Activated T-cell treated with anti-CD3 and anti-CD28 coated beads, Interleukin-2, amount 50 U/mL, for 48 hours (primary cell): Measurements from ENCODE around the gene JARID2.

ENCODE experiments used
- DNase-seq, 2 experiments: peaks; one replicate each; pipeline ENCODE4 v3.0.0-alpha.2; 2020

Gene JARID2

DNA sequence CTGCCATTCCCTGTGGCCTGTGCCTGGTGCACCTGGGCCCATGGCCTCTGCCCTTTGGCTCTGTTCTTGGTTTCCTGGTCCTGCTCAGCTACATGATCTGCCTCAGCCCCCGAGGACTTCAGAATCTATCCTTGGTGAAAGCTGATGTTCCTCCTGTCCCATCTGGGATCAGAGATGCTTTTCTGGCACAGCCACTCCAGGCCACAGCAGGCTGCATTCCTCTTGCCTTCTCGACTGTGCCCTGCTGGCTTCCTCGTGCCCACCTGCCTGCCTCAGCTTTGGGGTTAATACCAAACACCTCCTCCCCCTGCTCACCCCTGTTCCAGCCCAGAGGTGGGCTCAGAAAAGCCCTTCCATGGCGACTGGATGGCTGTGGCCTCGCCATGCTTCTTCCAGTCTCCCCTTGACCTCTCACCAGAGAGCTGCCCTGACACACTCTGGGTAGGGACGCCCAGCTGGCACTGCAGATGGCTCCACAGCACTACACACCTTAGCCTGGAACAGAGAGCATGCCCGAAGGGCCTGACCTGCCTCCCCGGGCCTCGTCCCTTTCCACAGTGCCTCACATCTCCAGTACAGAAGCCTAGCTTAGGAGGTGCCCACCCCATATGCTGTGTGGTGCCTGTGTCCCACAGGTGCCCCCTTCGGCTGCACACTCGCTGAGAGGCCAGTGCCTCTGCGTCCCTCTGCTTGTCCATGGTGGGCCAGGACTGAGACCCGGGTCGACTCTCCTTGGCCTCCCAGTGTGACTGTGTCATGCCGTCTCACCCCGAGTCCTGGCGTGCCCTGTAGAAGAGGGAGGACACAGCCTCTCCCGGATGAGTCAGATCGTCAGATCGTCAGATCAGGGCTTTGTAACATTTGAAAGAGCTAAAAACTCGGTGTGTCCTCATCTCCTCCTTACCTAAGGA lies 268.2 kb downstream of the JARID2 start:
- no peak for DNase-seq

DNA sequence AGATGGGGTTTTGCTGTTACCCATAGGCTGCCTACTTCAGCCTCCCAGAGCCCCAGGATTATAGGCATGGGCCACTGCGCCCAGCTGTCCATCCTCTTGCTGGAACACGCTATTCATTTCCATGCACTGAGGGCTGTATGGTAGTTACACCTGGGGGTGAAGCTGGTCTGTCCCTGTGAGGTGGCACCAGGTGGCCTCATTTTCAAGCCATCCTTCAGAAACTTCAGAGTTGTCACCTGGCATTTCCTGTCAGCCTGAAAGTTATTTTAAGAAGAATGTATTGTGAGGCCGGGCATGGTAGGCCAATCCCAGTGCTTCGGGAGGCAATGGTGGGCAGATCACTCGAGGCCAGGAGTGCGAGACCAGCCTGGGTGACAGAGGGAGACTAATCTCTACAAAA lies 269.4 kb downstream of the JARID2 start:
- no peak for DNase-seq

DNA sequence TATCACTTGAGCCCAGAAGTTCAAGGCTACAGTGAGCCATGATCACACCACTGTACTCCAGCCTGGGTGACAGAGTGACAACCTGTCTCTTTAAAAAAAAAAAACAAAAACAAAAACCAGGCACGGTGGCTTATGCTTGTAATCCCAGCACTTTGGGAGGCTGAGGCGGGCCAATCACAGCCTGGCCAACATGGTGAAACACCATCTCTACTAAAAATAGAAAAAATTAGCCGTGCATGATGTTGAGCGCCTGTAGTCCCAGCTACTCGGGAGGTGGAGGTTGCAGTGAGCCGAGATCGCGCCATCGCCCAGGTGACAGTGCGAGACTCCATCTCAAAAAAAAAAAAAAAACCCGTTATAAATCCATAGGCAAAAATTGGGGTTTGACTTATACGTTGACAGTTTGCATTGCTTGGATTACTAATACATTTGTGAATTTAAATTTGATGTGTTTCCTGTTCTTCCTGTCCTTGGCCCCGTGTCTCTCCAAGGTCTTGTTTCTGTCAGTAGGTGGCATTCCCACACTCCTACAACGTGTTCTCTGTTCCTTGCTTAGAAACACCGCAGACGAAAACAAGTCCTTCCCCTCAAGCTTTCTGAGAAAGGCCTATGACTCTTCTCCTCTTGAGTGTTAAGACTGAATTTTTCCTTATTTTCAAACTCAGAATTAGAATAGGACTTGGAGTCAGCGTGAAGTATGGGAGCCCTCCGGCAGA lies 269.9 kb downstream of the JARID2 start:
- DNase-seq, result no peak

DNA sequence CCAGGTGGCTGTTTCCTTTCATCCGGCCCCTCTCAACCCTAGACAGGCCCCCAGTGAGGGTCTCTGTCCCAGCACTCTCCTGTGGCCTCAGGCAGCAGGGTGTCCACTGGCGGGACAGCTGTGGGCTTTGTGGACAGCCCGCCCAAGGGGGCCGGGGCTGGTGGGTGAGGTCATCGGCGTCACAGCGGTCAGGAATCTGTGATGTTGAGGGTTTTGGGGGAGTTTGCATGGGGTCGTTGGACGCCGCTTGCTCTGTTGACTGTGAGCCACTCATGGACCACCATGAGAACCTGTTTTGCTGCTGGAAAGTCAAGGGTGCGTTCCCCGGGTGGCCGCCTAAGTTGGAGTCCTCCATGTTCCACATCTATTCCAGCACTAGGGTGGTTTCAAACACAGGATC lies 270.5 kb downstream of the JARID2 start:
- no peak for DNase-seq

DNA sequence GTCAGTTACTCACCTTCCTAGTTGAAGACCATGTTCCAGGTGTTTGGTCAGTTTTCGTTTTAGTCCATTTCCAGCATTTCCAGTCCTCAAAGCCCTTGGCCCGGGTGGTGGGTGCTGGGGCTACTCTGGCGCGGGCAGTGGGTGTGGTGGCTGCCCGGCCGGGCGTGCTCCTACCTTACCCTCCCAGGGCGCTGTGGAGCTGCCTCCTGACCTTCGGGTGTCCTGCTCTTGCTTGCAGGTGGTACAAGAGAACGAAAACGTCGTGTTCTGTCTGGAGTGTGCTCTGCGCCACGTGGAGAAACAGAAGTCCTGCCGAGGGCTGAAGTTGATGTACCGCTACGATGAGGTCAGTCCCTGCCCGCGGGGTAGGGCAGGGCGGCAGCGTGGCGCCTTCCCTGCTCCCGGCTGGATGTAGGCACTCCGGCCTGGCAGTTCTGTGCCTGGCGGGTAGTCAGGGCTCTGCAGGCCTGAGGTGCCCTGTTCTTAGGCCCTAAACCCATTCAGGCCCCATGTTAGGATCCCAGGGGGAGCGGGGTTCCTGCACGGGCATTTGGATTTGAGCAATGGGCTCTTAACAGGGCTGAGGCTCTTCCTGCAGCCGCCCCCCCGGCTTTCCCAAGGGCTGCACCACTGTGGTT lies 271.2 kb downstream of the JARID2 start:
- DNase-seq, result no peak

DNA sequence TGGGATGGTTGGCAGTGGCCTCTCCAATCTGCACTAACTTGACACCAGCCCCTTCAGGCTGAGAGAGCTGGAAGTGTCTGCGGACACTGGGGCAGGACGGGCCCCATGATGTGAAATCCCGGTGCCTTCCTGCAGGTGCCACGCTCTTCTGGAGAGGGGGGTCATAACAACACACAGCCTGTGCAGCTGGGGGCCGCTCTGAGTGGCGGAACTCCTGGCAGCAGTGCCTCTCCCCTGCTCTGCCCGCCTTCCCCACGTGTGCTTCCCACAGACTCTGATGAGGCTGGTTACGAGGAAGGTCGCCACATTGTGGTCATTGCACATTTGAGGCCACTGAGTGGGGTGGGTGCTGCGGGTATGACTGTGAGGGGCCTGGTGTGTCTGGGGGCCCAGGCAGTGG lies 271.7 kb downstream of the JARID2 start:
- DNase-seq, result no peak

DNA sequence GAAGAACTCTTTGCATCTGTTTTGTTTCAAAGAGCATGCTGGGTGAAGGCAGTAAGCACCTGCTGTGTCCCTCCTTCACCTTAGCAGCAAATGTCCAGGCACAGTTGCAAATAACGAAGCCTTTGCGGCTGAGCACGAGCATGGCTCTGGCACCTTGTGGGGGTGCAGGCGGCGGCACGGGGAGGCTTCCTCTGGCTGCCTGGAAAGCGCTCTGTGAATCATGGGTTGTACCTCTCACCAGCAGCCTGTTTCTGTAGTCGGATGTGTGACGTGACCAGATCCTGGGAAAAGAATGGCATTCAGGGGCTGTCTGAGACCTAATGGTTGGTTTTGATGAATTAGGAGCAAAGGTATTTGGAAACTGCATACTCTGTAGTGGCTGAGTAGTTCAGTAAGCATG lies 272.2 kb downstream of the JARID2 start:
- DNase-seq, result no peak

DNA sequence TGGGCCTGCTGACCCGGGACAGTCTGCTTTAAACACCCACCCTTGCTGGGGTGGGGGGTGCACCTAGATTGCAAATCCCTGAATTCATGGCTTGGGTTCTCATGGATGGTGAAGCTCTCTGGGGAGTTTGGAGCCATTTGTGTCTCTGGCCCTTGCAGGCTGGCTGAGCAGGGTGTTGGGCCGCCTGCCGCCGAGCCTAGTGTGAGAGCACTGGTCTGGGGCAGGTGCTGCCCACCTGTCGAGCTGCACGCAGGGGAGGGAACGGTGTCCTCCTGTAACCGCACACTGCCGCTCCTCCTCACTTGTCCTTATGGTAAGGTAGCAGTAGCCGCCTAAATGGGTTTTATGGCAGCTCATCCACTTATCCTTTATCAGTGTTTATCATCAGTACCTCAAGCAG lies 273.0 kb downstream of the JARID2 start:
- DNase-seq, result no peak

DNA sequence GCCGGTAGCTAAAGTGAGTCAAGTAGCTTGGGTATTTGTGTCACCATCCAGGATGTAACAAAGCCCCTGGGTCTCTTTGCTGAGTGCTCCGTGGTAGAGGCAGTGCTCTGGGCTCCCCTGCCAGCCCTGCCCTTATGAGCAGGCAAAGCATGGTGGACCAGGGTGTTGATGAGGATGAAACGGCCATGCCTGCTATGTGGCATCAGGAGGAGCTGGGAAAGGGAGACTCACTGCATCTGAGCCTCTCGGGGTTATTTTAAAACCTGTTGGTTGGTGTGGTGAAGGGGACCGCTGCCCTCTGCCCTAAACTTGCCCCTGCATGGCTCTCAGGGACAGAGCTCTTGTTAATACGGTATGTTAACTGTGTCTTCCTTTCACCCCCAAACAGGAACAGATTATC lies 273.8 kb downstream of the JARID2 start:
- DNase-seq, result no peak

DNA sequence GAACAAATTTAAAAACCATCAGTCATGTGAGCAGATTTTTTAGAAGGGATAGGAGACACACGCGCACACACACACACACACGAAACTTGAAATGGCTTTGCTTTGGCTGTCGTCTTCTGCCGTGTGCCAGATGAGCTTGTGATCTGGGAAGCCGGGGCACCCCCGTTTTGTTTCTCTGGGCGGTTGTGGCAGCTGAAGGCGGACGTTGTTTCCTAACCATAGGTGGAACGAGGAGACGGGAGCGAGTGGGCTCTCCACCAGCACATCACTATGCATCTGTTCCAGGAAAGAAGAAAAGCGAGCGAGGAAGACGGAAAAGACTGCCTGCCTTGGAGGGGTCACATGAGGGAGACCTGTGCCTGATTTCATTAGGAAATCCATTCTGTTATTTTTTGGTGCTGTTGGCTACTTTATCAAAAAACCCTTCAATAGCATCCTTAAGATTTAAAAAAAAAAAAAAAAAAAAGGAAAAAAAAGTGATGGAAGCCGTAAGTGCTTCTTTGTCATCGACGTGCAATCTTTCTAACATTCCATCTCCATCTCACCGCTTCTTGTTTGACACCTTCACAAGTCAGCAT lies 274.8 kb downstream of the JARID2 start:
- DNase-seq, result no peak

DNA sequence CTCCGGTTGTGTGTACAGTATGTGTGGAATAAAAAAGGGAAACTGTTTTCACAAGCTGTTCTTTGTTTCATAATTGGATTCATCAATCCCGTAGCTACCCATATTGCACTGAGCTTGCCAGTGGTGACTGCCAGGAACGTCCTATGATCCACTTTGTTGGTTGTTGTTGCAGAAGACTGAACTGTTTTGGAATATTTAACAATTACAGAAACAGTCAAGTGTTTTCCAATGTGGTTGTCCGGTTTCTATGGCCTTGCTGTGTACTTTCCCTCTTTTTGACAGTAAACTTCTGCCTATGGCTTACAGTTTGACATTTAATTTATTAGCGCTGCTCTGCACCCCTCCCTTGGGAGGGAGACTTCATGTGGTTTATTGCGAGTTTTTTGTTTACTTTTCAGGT lies 275.7 kb downstream of the JARID2 start:
- no peak for DNase-seq

DNA sequence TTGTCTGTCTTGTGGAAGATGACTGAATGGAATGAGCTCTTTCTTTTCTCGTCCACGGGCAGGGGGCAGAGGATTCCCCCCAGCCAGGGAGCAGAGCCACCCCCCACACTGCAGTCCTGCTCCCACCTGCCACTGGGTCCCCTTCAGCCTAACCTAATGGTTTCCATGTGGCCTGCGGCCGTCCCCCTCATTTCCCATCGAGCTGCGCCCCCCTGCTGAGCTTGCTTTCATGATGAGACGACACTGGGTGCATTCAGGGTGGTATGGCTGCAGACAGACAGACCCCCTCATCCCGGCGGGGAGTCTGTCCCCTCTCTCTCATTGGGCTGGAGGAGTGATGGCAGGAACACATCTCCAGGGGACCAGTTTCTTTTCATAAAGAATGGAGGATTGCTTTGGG lies 276.2 kb downstream of the JARID2 start:
- peak; percentile 16 to 18 for DNase-seq

DNA sequence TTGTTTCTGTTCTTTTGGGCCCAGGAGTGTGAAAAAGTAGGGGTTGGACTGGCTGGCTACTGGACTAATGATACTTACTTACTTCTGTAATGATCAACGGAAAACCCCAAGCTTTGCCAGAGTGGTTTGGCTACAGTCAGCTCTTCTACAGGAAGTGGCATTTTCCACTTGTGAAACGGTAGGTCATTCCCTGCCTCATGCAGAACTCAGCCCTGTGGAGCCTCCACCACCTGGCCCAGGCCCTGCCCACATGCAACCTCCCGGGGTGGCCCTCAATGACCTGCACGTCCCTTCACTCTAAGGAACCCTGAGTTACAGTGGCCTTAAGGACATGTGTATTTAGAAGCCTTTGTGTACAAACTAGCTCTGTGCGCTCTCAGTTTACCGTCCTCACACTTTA lies 276.6 kb downstream of the JARID2 start:
- peak; percentile 18 to 27 for DNase-seq

DNA sequence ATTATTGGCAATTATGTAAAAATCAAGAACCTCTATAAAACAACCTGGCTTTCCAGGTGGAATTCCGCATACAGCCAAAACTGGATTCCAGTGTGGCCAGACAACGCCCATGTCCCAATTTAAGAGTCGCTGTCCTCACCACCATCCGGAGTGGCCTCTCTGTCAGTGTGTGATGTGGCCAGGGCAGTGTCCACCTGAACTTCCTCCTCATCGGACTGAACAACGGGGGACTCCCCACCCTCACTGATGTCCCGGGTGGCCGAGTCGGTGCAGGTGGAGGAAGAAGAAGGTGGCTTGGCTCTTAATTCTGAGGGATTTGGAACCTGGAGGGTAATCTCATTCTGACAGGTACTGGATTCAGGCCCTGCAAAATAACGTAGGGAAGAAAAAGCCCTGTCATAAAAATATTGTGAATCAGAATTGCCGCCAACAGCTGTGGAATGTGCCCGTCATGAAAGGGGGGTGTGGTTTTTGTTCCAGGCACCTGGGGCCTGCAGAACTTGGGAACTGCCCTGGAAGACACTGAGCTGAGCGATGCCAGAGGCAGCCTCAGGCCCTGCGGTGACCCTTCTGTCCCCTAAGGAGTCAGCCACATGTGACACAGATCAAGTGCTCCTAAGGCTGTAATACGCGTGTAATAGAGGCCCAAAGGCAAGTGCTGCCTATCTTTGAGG lies 277.1 kb downstream of the JARID2 start:
- peak; percentile 19 to 20 for DNase-seq

DNA sequence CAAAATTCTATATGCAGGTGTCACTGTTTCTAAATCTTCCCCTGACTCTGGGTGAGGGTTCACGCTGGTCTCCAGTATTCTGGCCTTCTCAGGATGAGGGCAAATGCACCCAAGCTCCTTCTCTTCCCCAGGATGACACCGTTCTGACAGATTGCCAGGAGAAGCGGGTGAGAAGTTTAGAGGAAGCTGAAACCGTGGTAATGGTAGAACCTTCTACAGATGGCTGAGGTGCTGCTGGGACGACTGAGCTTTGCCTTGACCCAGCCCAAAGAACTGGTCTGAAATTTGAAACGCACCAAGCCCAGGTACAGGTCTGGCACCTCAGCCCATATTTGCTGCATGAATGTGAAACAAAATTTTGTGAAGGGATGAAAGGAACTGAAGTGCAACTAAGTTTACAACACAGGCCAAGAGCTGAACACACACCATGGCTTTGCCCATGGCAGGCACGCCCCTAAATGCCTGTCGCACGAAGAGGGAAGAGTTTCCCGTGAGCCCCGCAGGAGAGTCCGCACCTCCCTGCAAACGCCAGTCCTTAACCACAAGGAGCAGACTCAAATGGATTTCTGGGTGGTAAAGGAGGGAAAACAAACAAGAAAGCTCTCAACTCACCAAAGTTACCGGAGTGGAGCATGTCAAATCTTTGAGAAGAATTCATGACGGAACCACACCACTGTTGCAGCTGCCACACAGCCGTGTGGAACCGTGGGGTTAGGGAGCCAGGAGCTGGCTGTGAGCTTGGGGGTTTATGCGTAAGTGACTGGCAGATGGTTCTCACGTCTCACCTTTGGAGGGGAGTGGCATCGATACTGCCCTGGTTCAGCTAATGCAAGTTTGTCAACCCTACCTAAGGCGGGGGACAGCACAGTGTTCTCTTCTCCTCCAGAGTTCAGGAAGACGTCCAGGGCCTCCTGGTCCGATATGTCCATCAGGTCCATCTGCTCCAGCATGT lies 278.1 kb downstream of the JARID2 start:
- peak; percentile 19 for DNase-seq

DNA sequence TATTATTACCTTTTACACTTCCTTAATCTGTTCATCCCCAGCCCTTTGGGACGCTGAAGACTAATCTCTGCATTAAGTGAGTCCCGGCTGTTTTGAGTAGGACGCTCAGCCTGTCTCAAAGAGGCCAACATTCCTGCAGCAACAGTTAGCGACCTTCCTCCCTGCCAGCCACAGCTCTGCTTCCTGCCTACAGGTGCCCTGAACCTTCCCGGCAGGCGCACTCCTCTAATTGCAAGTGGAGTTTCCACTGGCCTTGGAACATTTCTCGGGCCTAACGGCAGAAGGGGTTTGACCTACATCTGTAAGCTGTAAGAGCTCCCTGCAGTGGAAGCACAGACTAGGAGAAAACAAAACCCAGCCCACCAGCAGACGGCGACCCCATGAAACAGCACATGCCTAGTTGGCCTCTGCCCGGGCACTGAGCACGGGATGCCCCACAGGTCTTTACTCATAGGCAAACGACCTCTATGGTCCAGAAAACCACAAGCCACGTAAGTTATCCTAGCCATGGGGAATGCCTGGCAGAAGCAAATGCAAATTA lies 279.1 kb downstream of the JARID2 start:
- peak; percentile 14 for DNase-seq

DNA sequence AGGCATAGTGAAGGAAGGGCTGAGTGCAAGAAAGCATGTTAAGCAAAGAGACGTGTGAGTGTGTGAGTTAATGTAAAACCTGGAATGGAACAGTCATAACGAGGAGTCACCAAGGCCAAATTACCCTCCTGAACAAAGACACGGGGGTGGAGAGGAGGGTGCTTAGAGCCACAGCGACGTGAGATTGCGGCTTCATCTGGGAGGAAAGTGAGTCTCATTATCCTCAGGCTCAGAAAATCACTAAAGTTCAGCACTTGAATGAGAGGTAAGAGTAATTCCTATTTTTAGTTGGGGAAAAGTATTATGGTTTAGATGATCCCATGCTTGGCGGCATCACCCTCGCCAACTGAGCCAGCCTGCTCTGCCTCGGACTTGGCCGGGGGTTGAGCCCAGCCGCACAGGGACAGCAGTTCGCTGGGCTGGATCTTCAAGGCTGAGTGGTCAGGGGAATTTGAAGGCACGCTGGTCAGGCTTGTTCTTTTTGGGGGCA lies 280.4 kb downstream of the JARID2 start:
- peak in 1 of 2 experiments; percentile 19 for DNase-seq

DNA sequence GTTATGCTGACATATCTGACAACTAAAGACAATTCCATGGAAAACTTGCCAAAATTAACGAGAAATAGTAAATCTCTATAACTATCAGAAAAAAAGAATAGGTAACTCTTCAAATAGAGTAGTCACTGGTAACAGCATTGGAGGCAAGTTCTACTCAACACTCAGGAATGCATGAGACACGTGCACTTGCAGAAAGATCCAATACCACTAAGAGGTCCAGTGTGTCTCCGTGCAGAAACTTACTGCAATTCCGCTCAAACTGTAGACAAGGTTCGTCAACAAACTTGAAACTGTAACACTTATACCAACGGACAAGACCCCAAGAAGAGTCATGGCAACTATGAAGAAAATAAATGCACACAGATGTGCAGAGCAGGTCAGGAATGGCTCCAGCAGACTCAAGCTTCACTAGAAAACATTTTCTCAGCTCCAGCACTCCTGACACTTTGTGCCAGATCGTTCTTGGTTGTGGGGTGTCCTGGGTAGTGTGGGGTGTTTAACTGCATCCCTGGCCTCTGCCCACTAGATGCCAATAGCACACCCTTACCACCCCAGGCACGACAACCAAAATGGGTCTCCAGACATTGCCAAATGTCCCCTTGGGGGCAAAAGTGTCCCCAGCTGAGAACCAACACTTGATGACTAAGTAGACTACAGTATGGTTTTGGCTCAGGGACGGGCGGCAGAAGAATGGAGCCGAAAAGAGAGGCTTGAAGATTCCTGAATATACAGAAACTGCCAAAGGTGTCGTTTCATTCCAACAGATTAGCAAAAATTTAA lies 282.2 kb downstream of the JARID2 start:
- peak in 1 of 2 experiments; percentile 13 for DNase-seq

DNA sequence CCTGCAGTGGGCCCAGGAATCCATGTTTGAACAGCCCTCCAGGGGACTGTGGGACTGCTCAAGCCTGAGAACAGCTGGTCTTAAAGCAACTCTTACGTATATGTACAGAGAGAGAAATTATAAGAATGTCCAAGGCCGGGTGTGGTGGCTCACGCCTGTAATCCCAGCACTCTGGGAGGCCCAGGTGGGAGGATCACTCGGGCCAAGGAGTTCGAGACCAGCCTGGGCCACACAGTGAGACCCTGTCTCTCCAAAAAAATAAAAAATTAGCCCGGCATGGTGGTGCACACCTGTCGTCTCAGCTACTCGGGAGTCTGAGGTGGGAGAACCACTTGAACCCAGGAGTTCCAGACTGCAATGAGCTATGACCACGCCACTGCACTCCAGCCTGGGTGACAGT lies 283.0 kb downstream of the JARID2 start:
- no peak for DNase-seq

DNA sequence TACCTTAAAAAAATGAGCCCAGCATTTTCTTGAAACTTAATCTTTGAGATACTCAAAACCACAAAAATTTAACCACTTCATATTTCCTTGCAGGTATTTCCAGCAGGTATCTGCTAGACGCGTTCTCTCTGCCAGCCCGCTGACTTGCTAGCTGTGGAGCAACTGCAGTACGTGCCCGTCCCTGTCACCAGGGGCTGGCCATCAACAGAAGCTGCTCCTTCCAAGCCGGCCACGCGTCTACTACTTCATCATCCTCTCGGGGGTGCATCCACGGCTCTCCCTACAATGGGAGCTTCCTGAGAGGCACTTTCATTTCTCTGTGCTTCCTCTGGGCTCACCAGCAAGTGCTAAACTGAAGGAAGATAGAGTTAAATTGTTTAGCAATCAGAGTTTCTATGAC lies 284.5 kb downstream of the JARID2 start:
- DNase-seq, result no peak
